NB4 (cell line): ENCODE results near the gene FANCC.
"Not testable (repeated sequence)": the region's sequence is repeated elsewhere in the genome, so short reads cannot be mapped to it uniquely, and the experiment has no call there.

Source experiments
- DNase-seq: peaks from one replicate; pipeline ENCODE4 v3.0.0; 2010; ENCODE audit warnings: low read depth
- H3K4me3 ChIP-seq: one replicate; pipeline ENCODE4 v1.5.1; 2011; ENCODE audit warnings: mild to moderate bottlenecking, low read depth, low read length, moderate library complexity
- CTCF ChIP-seq: IDR thresholded peaks from one replicate; pipeline ENCODE4 v1.5.1; 2012; ENCODE audit warnings: low read depth, low read length
- MYC ChIP-seq: IDR thresholded peaks from 2 replicates; pipeline ENCODE4 v1.6.1; 2011; ENCODE audit warnings: low read depth, low read length
- POLR2A ChIP-seq: IDR thresholded peaks from 2 replicates; pipeline ENCODE4 v1.6.1; 2011; ENCODE audit warnings: mild to moderate bottlenecking; ENCODE audit not compliant: insufficient read length; ENCODE audit errors: extremely low read depth
- TF ChIP-seq, protein P1 (sequence below): IDR thresholded peaks from 2 replicates; pipeline ENCODE4 v1.6.1; 2011; ENCODE audit warnings: low read depth, low read length

The FANCC gene

DNA sequence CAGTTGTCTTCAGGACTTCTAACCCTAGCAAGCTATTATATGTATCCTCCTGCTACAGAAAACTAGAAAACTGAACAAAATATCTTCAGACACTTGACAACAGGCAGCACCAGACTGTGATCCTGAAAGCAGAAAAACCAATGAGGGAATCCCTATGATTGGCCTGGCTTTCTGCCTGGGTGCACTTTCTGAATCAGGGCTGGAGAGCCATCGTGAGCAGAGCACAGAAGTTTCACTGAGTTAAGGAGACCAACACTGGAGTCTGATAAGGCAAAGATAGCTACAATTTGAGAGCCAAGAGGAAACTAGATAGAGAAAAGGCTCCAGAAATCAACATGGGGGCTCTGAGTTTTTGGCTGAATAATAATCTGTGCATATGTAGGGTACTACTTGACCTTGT lies 106.5 kb downstream of the FANCC start:
- no peak overlapping the region for H3K4me3 ChIP-seq
- TF ChIP-seq POLR2A, result no peak
- DNase-seq, result no peak

GRCh38 chr9:95207403-95207802 lies 110.1 kb downstream of the FANCC start:
- no peak overlapping the region for H3K4me3 ChIP-seq
- no peak for TF ChIP-seq MYC
- TF ChIP-seq, protein P1, sequence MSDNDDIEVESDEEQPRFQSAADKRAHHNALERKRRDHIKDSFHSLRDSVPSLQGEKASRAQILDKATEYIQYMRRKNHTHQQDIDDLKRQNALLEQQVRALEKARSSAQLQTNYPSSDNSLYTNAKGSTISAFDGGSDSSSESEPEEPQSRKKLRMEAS, result no peak
- TF ChIP-seq CTCF, result no peak
- no peak for TF ChIP-seq POLR2A
- no peak for DNase-seq

DNA sequence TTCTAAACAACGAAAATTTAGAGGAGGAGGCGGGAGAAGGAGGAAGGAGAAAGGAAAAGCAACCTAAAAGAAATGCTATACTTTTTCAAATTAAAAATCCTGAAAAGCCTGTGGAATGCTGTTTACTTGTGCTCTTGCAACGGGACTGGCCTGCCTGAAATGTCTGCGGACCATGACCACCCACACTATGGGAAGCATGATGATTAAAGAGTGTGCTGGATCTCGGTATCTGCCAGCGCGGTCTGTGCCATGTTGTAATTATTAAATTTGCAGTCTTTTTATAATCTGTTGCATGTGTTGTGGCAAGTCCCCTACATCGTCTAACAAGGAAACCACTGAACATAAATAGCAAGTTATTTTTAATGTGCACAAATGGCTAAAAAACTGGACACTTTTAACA lies 111.4 kb downstream of the FANCC start:
- TF ChIP-seq, protein P1, result no peak
- TF ChIP-seq POLR2A (no peak), MYC (no peak), CTCF (no peak)

GRCh38 chr9:95204710-95205109 lies 112.8 kb downstream of the FANCC start:
- no peak for TF ChIP-seq CTCF
- TF ChIP-seq, protein P1, result no peak
- no peak overlapping the region for H3K4me3 ChIP-seq

More for the DNA sequence above, 111.4 kb downstream of the FANCC start:
- DNase-seq, result no peak
- H3K4me3 ChIP-seq, result no peak overlapping the region

DNA sequence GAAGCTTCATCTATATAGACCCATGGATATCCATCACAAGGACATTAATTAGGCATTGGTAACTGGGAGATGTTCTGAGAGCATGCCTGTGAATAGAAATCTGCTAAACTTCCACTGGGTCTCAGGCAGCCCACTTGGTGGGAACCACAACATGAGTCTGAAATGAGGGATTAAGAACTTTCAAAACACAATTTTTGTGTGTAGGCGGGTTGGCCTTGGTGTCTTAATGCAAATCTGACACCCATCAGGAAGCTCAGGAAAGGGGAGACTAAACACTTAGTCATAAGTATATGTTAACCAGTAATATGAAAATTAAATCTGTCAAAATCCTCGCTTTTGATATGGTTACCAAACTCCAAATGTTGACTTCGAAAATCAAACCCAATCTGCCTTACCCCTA lies 113.2 kb downstream of the FANCC start:
- no peak for DNase-seq
- TF ChIP-seq, protein P1, result no peak
- TF ChIP-seq CTCF (no peak), MYC (no peak), POLR2A (no peak)
- no peak overlapping the region for H3K4me3 ChIP-seq

More at GRCh38 chr9:95204710-95205109, 112.8 kb downstream of the FANCC start:
- no peak for DNase-seq

- H3K4me3 ChIP-seq, DNase-seq: not testable (repeated sequence)
These were observed 114.5 kb downstream of the FANCC start for GRCh38 chr9:95203019-95203418.

DNA sequence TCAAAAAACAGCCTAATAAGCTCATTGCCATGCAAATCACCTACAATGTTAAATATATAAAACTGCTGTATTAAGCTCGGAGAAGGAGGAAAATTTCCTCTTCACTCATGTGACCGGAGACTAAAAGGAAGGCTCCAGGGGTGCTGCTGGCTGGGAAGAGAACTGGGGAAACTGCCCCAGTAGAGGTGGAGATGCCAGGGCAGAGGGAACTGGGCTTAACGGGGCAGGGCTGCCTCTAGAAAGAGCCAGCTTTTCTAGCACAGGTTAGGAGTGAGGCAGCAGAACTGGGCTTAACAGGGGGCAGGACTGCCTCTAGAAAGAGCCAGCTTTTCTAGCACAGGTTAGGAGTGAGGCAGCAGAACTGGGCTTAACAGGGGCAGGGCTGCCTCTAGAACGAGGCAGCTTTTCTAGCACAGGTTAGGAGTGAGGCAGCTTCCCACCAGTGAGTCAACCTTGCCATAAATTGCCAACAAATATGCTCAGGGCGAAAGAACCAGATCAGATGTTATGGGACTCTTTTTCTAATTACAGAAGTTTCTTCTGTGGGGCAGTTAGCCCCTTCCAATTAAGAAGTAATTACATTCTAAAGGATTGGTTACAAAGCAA lies 115.3 kb downstream of the FANCC start:
- no peak for DNase-seq
- TF ChIP-seq, protein P1, result no peak
- TF ChIP-seq MYC, result no peak
- TF ChIP-seq CTCF, result no peak
- no peak for TF ChIP-seq POLR2A

More for the DNA sequence above, 115.3 kb downstream of the FANCC start:
- H3K4me3 ChIP-seq, result no peak overlapping the region
